SK-N-SH treated with all-trans-retinoic acid at 6 μM for 48 hours (cell line): ENCODE measurements around the gene SCN7A.

Source experiments
- ARNTL ChIP-seq: fragments of 450-650 bp; formaldehyde crosslinking; IDR thresholded peaks from 2 replicates; pipeline ENCODE4 v1.5.0; 2020; ENCODE audit warnings: low read depth, mild to moderate bottlenecking, moderate library complexity, borderline replicate concordance
- SNAI2 ChIP-seq: fragments of 250-450 bp; sonication (Bioruptor Pico); IDR thresholded peaks from 2 replicates; pipeline ENCODE4 v1.5.0; 2020; ENCODE audit warnings: mild to moderate bottlenecking, moderate library complexity
- TCF4 ChIP-seq: fragments of 250-450 bp; sonication (Bioruptor Pico); IDR thresholded peaks from 2 replicates; pipeline ENCODE4 v1.8.0; 2021; ENCODE audit warnings: mild to moderate bottlenecking, moderate library complexity, borderline replicate concordance
- TOX ChIP-seq: fragments of 250-450 bp; sonication (Bioruptor Pico); IDR thresholded peaks from 2 replicates; pipeline ENCODE4 v1.8.0; 2021; ENCODE audit warnings: mild to moderate bottlenecking, moderate library complexity, borderline replicate concordance
- ZC3H10 ChIP-seq: fragments of 250-450 bp; sonication (Bioruptor Pico); IDR thresholded peaks from 2 replicates; pipeline ENCODE4 v1.5.1; 2021; ENCODE audit warnings: mild to moderate bottlenecking, moderate library complexity
- ZFP30 ChIP-seq: fragments of 450-650 bp; formaldehyde crosslinking; IDR thresholded peaks from 2 replicates; pipeline ENCODE4 v1.5.0; 2022; ENCODE audit warnings: mild to moderate bottlenecking, moderate library complexity
- ZNF565 ChIP-seq: fragments of 450-650 bp; formaldehyde crosslinking; conservative IDR thresholded peaks from 2 replicates; pipeline ENCODE4 v1.5.0; 2020; ENCODE audit warnings: low read depth, mild to moderate bottlenecking, moderate library complexity
- ZNF70 ChIP-seq: fragments of 450-650 bp; formaldehyde crosslinking; IDR thresholded peaks from 2 replicates; pipeline ENCODE4 v1.5.0; 2020; ENCODE audit warnings: mild to moderate bottlenecking, moderate library complexity
- TF ChIP-seq, protein P1 (sequence below): fragments of 250-450 bp; sonication (Bioruptor Pico); IDR thresholded peaks from 2 replicates; pipeline ENCODE4 v1.8.0; 2020; ENCODE audit warnings: mild to moderate bottlenecking, moderate library complexity, borderline replicate concordance

DNA sequence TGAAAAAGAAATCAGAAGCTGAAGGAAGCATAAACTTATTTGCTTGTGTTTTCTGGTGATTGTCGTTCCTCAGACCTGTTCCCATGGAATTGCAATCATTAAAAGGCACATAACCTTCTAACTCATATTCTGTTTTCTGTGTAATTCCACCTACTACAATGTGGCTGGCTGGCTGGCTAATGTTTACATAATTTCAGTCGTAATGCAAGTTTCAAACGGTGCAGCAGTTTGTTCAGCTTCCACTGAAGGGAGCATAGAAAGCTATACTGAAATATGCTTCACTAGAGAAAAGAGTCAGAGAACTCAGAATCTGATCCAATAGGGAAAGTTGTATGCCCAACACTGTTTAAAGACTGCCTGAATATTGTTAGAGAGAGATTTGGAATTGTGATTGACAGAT, 27.1 kb upstream of the SCN7A start:
- TF ChIP-seq ZNF70 (CRISPR knock-in tag) = no peak
- TF ChIP-seq, protein P1, sequence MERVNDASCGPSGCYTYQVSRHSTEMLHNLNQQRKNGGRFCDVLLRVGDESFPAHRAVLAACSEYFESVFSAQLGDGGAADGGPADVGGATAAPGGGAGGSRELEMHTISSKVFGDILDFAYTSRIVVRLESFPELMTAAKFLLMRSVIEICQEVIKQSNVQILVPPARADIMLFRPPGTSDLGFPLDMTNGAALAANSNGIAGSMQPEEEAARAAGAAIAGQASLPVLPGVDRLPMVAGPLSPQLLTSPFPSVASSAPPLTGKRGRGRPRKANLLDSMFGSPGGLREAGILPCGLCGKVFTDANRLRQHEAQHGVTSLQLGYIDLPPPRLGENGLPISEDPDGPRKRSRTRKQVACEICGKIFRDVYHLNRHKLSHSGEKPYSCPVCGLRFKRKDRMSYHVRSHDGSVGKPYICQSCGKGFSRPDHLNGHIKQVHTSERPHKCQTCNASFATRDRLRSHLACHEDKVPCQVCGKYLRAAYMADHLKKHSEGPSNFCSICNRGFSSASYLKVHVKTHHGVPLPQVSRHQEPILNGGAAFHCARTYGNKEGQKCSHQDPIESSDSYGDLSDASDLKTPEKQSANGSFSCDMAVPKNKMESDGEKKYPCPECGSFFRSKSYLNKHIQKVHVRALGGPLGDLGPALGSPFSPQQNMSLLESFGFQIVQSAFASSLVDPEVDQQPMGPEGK = no peak
- TF ChIP-seq ARNTL (CRISPR knock-in tag) = no peak
- TF ChIP-seq TOX = no peak
- TF ChIP-seq ZFP30 (CRISPR knock-in tag) = no peak
- no peak for TF ChIP-seq TCF4 (CRISPR knock-in tag)
- TF ChIP-seq SNAI2 (CRISPR knock-in tag) = no peak
- no peak for TF ChIP-seq ZNF565 (CRISPR knock-in tag)
- no peak for TF ChIP-seq ZC3H10
